H1 (cell line): ENCODE measurements around the gene PLXNA3. TPM values are rescaled to one million over a fixed set of nuclear protein-coding genes. Genes with fewer than 3 reads are reported as not detected.

Source experiments
- CTCF ChIA-PET: fragments of 300-600 bp; sonication (Branson Sonifier 250); formaldehyde crosslinking; loops from one replicate; lab custom pipeline; 2021; ENCODE audit not compliant: partially characterized antibody; lab: Charles Lee
- POLR2A ChIA-PET: fragments of 300-600 bp; sonication (Branson Sonifier 250); formaldehyde crosslinking; loops from one replicate; lab custom pipeline; 2021; ENCODE audit warnings: inconsistent platforms; ENCODE audit not compliant: partially characterized antibody; lab: Charles Lee
- DNase-seq, 2 experiments: peaks; one replicate each; pipeline versions ENCODE4 v3.0.0 to v3.0.0-alpha.2; 2010 to 2022; ENCODE audit warnings: low spot score in 2 of 2, low read depth in 1 of 2, mixed read lengths in 1 of 2
- FAIRE-seq: peaks from 2 replicates; lab custom pipeline; 2011; peaks lifted over from hg19 to GRCh38; lab: Jason Lieb, UNC
- H2AFZ ChIP-seq: 2 replicates; pipeline ENCODE4 v1.8.1; 2012; ENCODE audit warnings: low read length, inconsistent platforms
- H2AK5ac ChIP-seq: 2 replicates; pipeline ENCODE4 v1.6.1; 2013; ENCODE audit warnings: low read depth, low read length
- H2BK120ac ChIP-seq: replicated peaks from 2 replicates; pipeline ENCODE3; 2013; ENCODE audit warnings: low read depth, low read length, inconsistent platforms
- H2BK12ac ChIP-seq: 2 replicates; pipeline ENCODE4 v1.6.1; 2013; ENCODE audit warnings: low read depth, low read length
- H2BK15ac ChIP-seq: 2 replicates; pipeline ENCODE4 v1.6.1; 2013; ENCODE audit warnings: low read length
- H2BK20ac ChIP-seq: 2 replicates; pipeline ENCODE4 v1.6.1; 2013; ENCODE audit warnings: low read length
- H2BK5ac ChIP-seq: 2 replicates; pipeline ENCODE4 v1.6.1; 2013; ENCODE audit warnings: low read depth, low read length
- H3K14ac ChIP-seq: 2 replicates; pipeline ENCODE4 v1.6.1; 2013; ENCODE audit warnings: inconsistent platforms; ENCODE audit not compliant: insufficient read length
- H3K18ac ChIP-seq: 2 replicates; pipeline ENCODE4 v1.6.1; 2013; ENCODE audit warnings: low read length; ENCODE audit errors: extremely low read depth
- H3K23ac ChIP-seq: 2 replicates; pipeline ENCODE4 v1.6.1; 2013; ENCODE audit warnings: inconsistent platforms; ENCODE audit not compliant: insufficient read length
- H3K23me2 ChIP-seq: 2 replicates; pipeline ENCODE4 v1.6.1; 2013; ENCODE audit warnings: low read depth, low read length
- H3K27ac ChIP-seq: 2 replicates; pipeline ENCODE4 v1.6.1; 2011; ENCODE audit warnings: low read depth, low read length, inconsistent platforms
- H3K27me3 ChIP-seq, 4 experiments: replicated peaks in 1 of 4; 1 replicate in 1 of 4; 2 replicates in 3 of 4; pipeline versions ENCODE4 v1.6.1 to v1.8.1; 2011 to 2013; ENCODE audit warnings: low read length in 3 of 4, mild to moderate bottlenecking in 3 of 4, inconsistent platforms in 2 of 4, mixed read lengths in 2 of 4, moderate library complexity in 1 of 4; ENCODE audit not compliant: control insufficient read depth in 3 of 4, insufficient read depth in 3 of 4; ENCODE audit errors: extremely low read depth in 1 of 4
- H3K36me3 ChIP-seq, 4 experiments: 2 replicates each; pipeline versions ENCODE4 v1.6.1 to v1.8.1; 2011 to 2013; ENCODE audit warnings: mild to moderate bottlenecking in 4 of 4, low read length in 3 of 4, moderate library complexity in 2 of 4, control low read depth in 1 of 4, inconsistent platforms in 1 of 4; ENCODE audit not compliant: insufficient read depth in 4 of 4, control insufficient read depth in 2 of 4
- H3K4ac ChIP-seq: replicated peaks from 2 replicates; pipeline ENCODE3; 2013; ENCODE audit warnings: low read length, low read depth, mixed read lengths, inconsistent platforms; ENCODE audit not compliant: insufficient read length
- H3K4me1 ChIP-seq, 4 experiments: replicated peaks in 1 of 4; 1 replicate in 1 of 4; 2 replicates in 3 of 4; pipeline versions ENCODE4 v1.6.1 to v1.8.1; 2011 to 2013; ENCODE audit warnings: low read length in 3 of 4, inconsistent platforms in 2 of 4, mixed read lengths in 1 of 4; ENCODE audit not compliant: insufficient read depth in 4 of 4, control insufficient read depth in 3 of 4
- H3K4me2 ChIP-seq, 2 experiments: 2 replicates each; pipeline versions ENCODE4 v1.6.1 to v1.8.1; 2011 to 2013; ENCODE audit warnings: low read depth in 2 of 2, low read length in 2 of 2, control low read depth in 1 of 2, inconsistent platforms in 1 of 2, mild to moderate bottlenecking in 1 of 2; ENCODE audit not compliant: insufficient read depth in 1 of 2
- H3K4me3 ChIP-seq, 4 experiments: fragments of 200-600, 300-600 bp in 1 of 4; sonication (generic), shearing (Covaris generic), sonication (Bioruptor Twin) in 1 of 4; 2 replicates each; pipeline versions ENCODE4 v1.5.1 to v1.8.1; 2011 to 2016; ENCODE audit warnings: low read length in 4 of 4, low read depth in 3 of 4, control low read depth in 2 of 4, inconsistent platforms in 2 of 4, mild to moderate bottlenecking in 2 of 4, mixed read lengths in 1 of 4, moderate library complexity in 1 of 4; ENCODE audit not compliant: insufficient read depth in 2 of 4; ENCODE audit errors: extremely low read depth in 1 of 4
- H3K56ac ChIP-seq: replicated peaks from 2 replicates; pipeline ENCODE3; 2013; ENCODE audit warnings: low read depth, mild to moderate bottlenecking, mixed read lengths, low read length, inconsistent platforms; ENCODE audit not compliant: insufficient read length
- H3K79me1 ChIP-seq: 2 replicates; pipeline ENCODE4 v1.6.1; 2013; ENCODE audit warnings: low read depth, low read length, control low read depth
- H3K79me2 ChIP-seq, 2 experiments: 2 replicates each; pipeline versions ENCODE4 v1.6.1 to v1.8.1; 2012 to 2013; ENCODE audit warnings: low read length in 2 of 2, mild to moderate bottlenecking in 2 of 2, inconsistent platforms in 1 of 2; ENCODE audit not compliant: insufficient read depth in 2 of 2, control insufficient read depth in 1 of 2
- H3K9ac ChIP-seq, 4 experiments: replicated peaks in 1 of 4; 1 replicate in 1 of 4; 2 replicates in 3 of 4; pipeline versions ENCODE4 v1.6.1 to v1.8.1; 2011 to 2013; ENCODE audit warnings: low read depth in 3 of 4, low read length in 3 of 4, control low read depth in 2 of 4, mild to moderate bottlenecking in 2 of 4, moderate library complexity in 2 of 4, inconsistent platforms in 1 of 4; ENCODE audit errors: extremely low read depth in 1 of 4
- H3K9me3 ChIP-seq, 2 experiments: 2 replicates each; pipeline versions ENCODE4 v1.6.1 to v1.8.1; 2012 to 2013; ENCODE audit warnings: mild to moderate bottlenecking in 2 of 2, moderate library complexity in 2 of 2, control low read depth in 1 of 2, inconsistent platforms in 1 of 2, low read depth in 1 of 2, low read length in 1 of 2, mixed read lengths in 1 of 2; ENCODE audit not compliant: insufficient read depth in 2 of 2
- H4K20me1 ChIP-seq, 2 experiments: replicated peaks in 1 of 2; 2 replicates each; pipeline versions ENCODE3 to v1.8.1; 2011 to 2013; ENCODE audit warnings: inconsistent platforms in 2 of 2, low read length in 2 of 2, mild to moderate bottlenecking in 1 of 2; ENCODE audit not compliant: insufficient read depth in 2 of 2, control insufficient read depth in 1 of 2
- H4K5ac ChIP-seq: 2 replicates; pipeline ENCODE4 v1.6.1; 2013; ENCODE audit warnings: low read length, low read depth, mixed read lengths, inconsistent platforms; ENCODE audit not compliant: insufficient read length
- H4K8ac ChIP-seq: 2 replicates; pipeline ENCODE4 v1.8.0; 2013; ENCODE audit warnings: mild to moderate bottlenecking, moderate library complexity, low read length, inconsistent platforms; ENCODE audit not compliant: insufficient read depth; ENCODE audit errors: extremely low read depth
- H4K91ac ChIP-seq: replicated peaks from 2 replicates; pipeline ENCODE3; 2013; ENCODE audit warnings: low read length, mixed read lengths, inconsistent platforms; ENCODE audit not compliant: insufficient read length
- CEBPB ChIP-seq: IDR thresholded peaks from 2 replicates; pipeline ENCODE4 v1.6.1; 2012; ENCODE audit warnings: low read depth, low read length
- CHD1 ChIP-seq: IDR thresholded peaks from 2 replicates; pipeline ENCODE4 v1.6.1; 2012; ENCODE audit warnings: low read depth, low read length, improper control_type of control experiment
- EZH2 ChIP-seq: fragments of 200-600 bp; sonication (generic); IDR thresholded peaks from 2 replicates; pipeline ENCODE4 v1.7.1; 2012; ENCODE audit warnings: low read depth, mild to moderate bottlenecking, moderate library complexity, low read length, inconsistent platforms; ENCODE audit not compliant: severe bottlenecking
- JUND ChIP-seq: IDR thresholded peaks from 2 replicates; pipeline ENCODE4 v1.6.1; 2011; ENCODE audit warnings: mild to moderate bottlenecking, improper control_type of control experiment, low read length
- KDM1A ChIP-seq: fragments of 200-600, 300-600 bp; sonication (generic); IDR thresholded peaks from 2 replicates; pipeline ENCODE4 v1.7.1; 2016; ENCODE audit warnings: mild to moderate bottlenecking, low read length, borderline replicate concordance
- NRF1 ChIP-seq: IDR thresholded peaks from 2 replicates; pipeline ENCODE4 v1.6.1; 2011; ENCODE audit warnings: mild to moderate bottlenecking, low read depth, low read length, improper control_type of control experiment
- RAD21 ChIP-seq, 2 experiments: IDR thresholded peaks in 1 of 2; conservative IDR thresholded peaks in 1 of 2; 2 replicates each; pipeline ENCODE4 v1.6.1; 2011; ENCODE audit warnings: low read depth in 2 of 2, low read length in 2 of 2, improper control_type of control experiment in 1 of 2, inconsistent platforms in 1 of 2, mild to moderate bottlenecking in 1 of 2, moderate library complexity in 1 of 2
- YY1 ChIP-seq: IDR thresholded peaks from 2 replicates; pipeline ENCODE4 v1.6.1; 2011; ENCODE audit warnings: low read depth, mild to moderate bottlenecking, low read length
- WGBS, 2 experiments: shearing (Covaris generic) in 1 of 2; methylation state at CpG; one replicate each; pipeline versions ENCODE4 v1.1.6 to v1.1.7; 2013 to 2015; ENCODE audit warnings: low lambda C conversion rate in 2 of 2, mixed read lengths in 2 of 2, inconsistent platforms in 1 of 2, low coverage in 1 of 2, missing lambda C conversion rate in 1 of 2; ENCODE audit not compliant: insufficient replicate concordance in 2 of 2, insufficient coverage in 1 of 2, insufficient read length in 1 of 2; ENCODE audit errors: extremely low coverage in 1 of 2, missing lambda C conversion rate in 1 of 2; 5-methylcytosine and 5-hydroxymethylcytosine counted together
- polyA plus RNA-seq, 7 experiments: library from polyadenylated mRNA; depleted of rRNA in 3 of 7; stranded (reverse) in 5 of 7; unstranded in 2 of 7; fragments of >200 nt in 5 of 7; fragments of 200-250 nt in 2 of 7; gene quantifications; 1 replicate in 5 of 7; 2 replicates in 1 of 7; 4 replicates in 1 of 7; pipeline versions ENCODE4 v1.2.1 to v1.2.3, GENCODE V29; 2011 to 2013; ENCODE audit warnings: missing spikeins in 2 of 7, mixed read lengths in 2 of 7
- total RNA-seq: library from RNA; stranded (reverse); fragmentation: NEBNext Ultra II Directional; extraction: Animal tissue kit (Norgen Biotek cat#: 25700); gene quantifications from 2 replicates; pipeline ENCODE4 v1.2.1, GENCODE V29; 2021
- TF ChIP-seq, protein P1 (sequence below): IDR thresholded peaks from 2 replicates; pipeline ENCODE4 v1.6.1; 2011; ENCODE audit warnings: low read depth, mild to moderate bottlenecking, low read length; ENCODE audit not compliant: insufficient read depth
- TF ChIP-seq, protein P2 (sequence below), 3 experiments: IDR thresholded peaks; 1 replicate in 2 of 3; 2 replicates in 1 of 3; pipeline versions ENCODE4 v1.5.1 to v1.6.1; 2011; ENCODE audit warnings: low read length in 3 of 3, mild to moderate bottlenecking in 3 of 3, inconsistent platforms in 2 of 3, low read depth in 1 of 3, moderate library complexity in 1 of 3; ENCODE audit not compliant: insufficient read depth in 1 of 3; ENCODE audit errors: control extremely low read depth in 1 of 3
- TF ChIP-seq, protein P3 (sequence below): IDR thresholded peaks from 2 replicates; pipeline ENCODE4 v1.6.1; 2012; ENCODE audit warnings: inconsistent platforms

The PLXNA3 gene
- total and polyA plus RNA-seq, 2 of the 8 experiments (the other 6 are each of a cell fraction or from before 2014, with no cell fraction given): 10.7 to 18.2 TPM

DNA sequence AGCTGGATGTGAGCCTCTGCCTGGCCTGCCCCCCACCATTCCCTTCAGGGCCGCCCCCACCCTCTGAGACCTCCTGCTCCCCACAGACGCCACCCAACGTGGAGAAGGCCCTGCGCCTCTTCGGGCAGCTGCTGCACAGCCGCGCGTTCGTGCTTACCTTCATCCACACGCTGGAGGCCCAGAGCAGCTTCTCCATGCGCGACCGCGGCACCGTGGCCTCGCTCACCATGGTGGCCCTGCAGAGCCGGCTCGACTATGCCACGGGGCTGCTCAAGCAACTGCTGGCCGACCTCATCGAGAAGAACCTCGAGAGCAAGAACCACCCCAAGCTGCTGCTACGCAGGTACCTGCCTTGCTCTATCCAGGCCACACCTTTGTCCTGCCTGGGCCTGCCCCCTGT is 10.1 kb downstream of the PLXNA3 start:
- H2BK20ac ChIP-seq: no peak overlapping the region
- no peak overlapping the region for H2AK5ac ChIP-seq
- no peak overlapping the region for H3K27ac ChIP-seq
- H2AFZ ChIP-seq: no peak overlapping the region
- H3K23ac ChIP-seq: no peak overlapping the region
- no peak overlapping the region for H4K5ac ChIP-seq
- DNase-seq (no peak), FAIRE-seq (no peak)
- H3K56ac ChIP-seq: no peak overlapping the region
- no peaks in the 10 kb centered on the region for H3K23me2 ChIP-seq
- no peak overlapping the region for H3K4ac ChIP-seq
- H2BK15ac ChIP-seq: no peak overlapping the region
- no peak overlapping the region for H4K8ac ChIP-seq
- H2BK120ac ChIP-seq: no peak overlapping the region
- H3K4me1 ChIP-seq: no peaks in the 10 kb centered on the region
- H4K91ac ChIP-seq: no peak overlapping the region
- H3K9ac ChIP-seq: no peak overlapping the region
- ChIA-PET CTCF (no interaction called here), POLR2A (interaction anchor here (1.1 to 1.2 kb wide), 2 partner anchors 10 kb away, joined by 4 read pairs; partner anchors contain the start of gene PLXNA3)
- no peaks in the 10 kb centered on the region for H3K9me3 ChIP-seq
- H4K20me1 ChIP-seq: no peaks in the 10 kb centered on the region
- H2BK5ac ChIP-seq: no peak overlapping the region
- no peak overlapping the region for H3K4me3 ChIP-seq
- no peaks in the 10 kb centered on the region for H3K79me1 ChIP-seq
- H3K4me2 ChIP-seq: no peak overlapping the region
- H2BK12ac ChIP-seq: no peak overlapping the region
- no peaks in the 10 kb centered on the region for H3K27me3 ChIP-seq
- no peak overlapping the region for H3K14ac ChIP-seq
- no peak overlapping the region for H3K18ac ChIP-seq
- WGBS, 2 experiments: 100% methylated on average over 1 of the region's 23 CpGs; no CpG with 5 or more reads in 1 of the 2 experiments
- peaks cover 0 to 37% (median 5%) of the 10 kb centered on the region in 4 experiments; a peak in 5 of 8 replicates for H3K36me3 ChIP-seq
- H3K79me2 ChIP-seq: no peaks in the 10 kb centered on the region
- TF ChIP-seq, protein P1, sequence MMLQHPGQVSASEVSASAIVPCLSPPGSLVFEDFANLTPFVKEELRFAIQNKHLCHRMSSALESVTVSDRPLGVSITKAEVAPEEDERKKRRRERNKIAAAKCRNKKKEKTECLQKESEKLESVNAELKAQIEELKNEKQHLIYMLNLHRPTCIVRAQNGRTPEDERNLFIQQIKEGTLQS: no peak
- TF ChIP-seq NRF1: no peak
- TF ChIP-seq EZH2: no peak
- no peak for TF ChIP-seq KDM1A
- no peak for TF ChIP-seq YY1
- TF ChIP-seq CEBPB: no peak
- TF ChIP-seq JUND: no peak
- TF ChIP-seq RAD21 (IDR thresholded peaks at IDR 0.05 in 1 of 2, conservative IDR thresholded peaks at IDR 0.05 in 1 of 2; ENCODE audit: low read depth in 2 of 2, low read length in 2 of 2): no peak
- TF ChIP-seq, protein P2, sequence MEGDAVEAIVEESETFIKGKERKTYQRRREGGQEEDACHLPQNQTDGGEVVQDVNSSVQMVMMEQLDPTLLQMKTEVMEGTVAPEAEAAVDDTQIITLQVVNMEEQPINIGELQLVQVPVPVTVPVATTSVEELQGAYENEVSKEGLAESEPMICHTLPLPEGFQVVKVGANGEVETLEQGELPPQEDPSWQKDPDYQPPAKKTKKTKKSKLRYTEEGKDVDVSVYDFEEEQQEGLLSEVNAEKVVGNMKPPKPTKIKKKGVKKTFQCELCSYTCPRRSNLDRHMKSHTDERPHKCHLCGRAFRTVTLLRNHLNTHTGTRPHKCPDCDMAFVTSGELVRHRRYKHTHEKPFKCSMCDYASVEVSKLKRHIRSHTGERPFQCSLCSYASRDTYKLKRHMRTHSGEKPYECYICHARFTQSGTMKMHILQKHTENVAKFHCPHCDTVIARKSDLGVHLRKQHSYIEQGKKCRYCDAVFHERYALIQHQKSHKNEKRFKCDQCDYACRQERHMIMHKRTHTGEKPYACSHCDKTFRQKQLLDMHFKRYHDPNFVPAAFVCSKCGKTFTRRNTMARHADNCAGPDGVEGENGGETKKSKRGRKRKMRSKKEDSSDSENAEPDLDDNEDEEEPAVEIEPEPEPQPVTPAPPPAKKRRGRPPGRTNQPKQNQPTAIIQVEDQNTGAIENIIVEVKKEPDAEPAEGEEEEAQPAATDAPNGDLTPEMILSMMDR (IDR thresholded peaks at IDR 0.05; ENCODE audit: control extremely low read depth in 1 of 3, insufficient read depth in 1 of 3, low read depth in 1 of 3, low read length in 3 of 3): no peak
- TF ChIP-seq CHD1: no peak
- TF ChIP-seq, protein P3, sequence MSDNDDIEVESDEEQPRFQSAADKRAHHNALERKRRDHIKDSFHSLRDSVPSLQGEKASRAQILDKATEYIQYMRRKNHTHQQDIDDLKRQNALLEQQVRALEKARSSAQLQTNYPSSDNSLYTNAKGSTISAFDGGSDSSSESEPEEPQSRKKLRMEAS: no peak
